Left colon (tissue), 2 donors: ENCODE results near the gene LRRC8B. TPM values are rescaled to one million over a fixed set of nuclear protein-coding genes. Genes with fewer than 3 reads are reported as not detected.
"Not testable (repeated sequence)": the region's sequence is repeated elsewhere in the genome, so short reads cannot be mapped to it uniquely, and the experiment has no call there.

ENCODE experiments used
- ATAC-seq: fragments of 200-7000 bp; cut with Tn5 transposase; one replicate; pipeline ENCODE4 v1.9.1; 2020; ENCODE audit warnings: mild to moderate bottlenecking, moderate library complexity
- DNase-seq, 2 donors: peaks; one replicate each; pipeline ENCODE4 v3.0.0-alpha.2; 2020
- intact Hi-C, 2 donors: fragments of 100-400 bp; cut with DNase I in 1 of 2; cut with micrococcal nuclease in 1 of 2; formaldehyde crosslinking; loops; one replicate each; pipeline versions ENCODE4 v1.11.2 to v1.14.0; 2022; cut with DNase I, micrococcal nuclease
- total RNA-seq, 2 donors: library from RNA; stranded (reverse); fragmentation: NEBNext Ultra II Directional; extraction: Animal tissue kit (Norgen Biotek cat#: 25700); gene quantifications; one replicate each; pipeline ENCODE4 v1.2.1, GENCODE V29; 2021
- donor health status: DM: no; HTN: no; CAD: no.
- donor health status: DM: yes; HTN: yes; CAD: no.

LRRC8B gene
- total RNA-seq, 2 donors from 2014 or later = 12.7 to 16.3 TPM

DNA sequence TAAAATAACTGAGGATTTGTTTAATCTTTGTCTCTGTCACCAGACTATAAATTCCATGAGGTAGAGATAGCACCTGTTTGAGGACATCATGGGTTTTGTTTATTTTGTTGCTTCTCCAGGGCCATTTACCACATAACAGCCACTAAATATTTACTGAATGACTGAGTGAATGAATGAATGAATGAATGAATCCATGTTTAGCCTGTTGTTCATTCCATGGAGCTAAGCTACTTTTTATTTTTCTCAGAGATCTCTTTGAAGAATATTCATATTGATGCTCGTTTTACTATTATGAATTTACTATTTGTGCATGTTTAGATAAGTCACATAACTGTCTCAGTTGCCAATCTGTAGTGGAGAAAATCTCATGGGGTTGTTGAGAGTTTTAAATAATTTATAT is 17.7 kb downstream of the LRRC8B start:
- ATAC-seq (no peak), DNase-seq (no peak)
- intact Hi-C loops = no loop called here

DNA sequence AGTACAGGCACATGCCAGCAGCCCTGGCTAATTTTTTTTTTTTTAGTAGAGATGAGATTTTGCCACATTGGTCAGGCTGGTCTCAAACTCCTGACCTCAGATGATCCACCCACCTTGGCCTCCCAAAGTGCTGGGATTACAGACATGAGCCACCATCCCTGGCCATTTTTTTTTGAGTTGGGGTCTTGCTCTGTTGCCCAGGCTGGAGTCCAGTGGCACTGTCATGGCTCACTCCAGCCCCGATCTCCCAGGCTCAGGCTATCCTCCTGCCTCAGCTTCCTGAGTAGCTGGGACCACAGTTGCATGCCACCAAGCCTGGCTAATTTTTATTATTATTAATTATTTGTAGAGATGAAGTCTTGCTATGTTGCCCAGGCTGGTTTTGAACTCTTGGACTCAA is 19.0 kb downstream of the LRRC8B start:
- intact Hi-C loops, ATAC-seq, DNase-seq: not testable (repeated sequence)

DNA sequence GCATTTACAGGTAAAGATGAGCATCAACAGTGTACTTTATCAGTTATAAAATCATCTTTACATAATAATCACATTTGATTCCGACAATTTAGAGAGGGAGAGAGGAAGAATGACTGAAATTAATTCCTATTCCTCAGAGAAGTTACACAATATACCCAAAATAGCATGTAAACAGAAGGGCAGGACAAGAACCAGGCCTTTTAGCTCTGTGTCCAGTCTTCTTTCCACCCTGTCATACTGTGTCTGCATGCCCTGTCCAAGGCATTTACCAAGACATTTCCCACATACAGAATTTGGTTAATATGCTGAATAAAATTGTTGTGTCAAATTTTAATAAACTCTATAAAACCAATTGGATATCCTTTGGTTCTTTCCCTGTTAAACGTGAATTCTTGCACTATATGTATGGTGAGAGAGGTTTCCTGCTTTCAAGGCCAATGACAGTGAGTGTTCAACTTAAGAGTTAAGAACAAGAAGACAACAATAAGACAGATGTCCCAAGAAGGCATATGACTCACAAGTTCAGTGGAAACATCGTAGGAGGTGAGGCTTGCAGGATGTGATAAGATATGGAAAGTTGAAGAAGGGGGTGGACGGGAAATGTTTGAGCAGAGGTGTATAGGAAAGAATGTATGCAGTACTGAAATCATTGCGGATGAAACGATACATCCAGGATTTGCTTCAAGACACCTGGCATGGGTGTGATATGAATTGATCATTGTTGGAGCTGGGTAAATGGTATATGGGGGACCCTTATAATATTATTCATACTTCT is 20.8 kb downstream of the LRRC8B start:
- intact Hi-C loops = no loop called here
- ATAC-seq = no peak
- DNase-seq = no peak

DNA sequence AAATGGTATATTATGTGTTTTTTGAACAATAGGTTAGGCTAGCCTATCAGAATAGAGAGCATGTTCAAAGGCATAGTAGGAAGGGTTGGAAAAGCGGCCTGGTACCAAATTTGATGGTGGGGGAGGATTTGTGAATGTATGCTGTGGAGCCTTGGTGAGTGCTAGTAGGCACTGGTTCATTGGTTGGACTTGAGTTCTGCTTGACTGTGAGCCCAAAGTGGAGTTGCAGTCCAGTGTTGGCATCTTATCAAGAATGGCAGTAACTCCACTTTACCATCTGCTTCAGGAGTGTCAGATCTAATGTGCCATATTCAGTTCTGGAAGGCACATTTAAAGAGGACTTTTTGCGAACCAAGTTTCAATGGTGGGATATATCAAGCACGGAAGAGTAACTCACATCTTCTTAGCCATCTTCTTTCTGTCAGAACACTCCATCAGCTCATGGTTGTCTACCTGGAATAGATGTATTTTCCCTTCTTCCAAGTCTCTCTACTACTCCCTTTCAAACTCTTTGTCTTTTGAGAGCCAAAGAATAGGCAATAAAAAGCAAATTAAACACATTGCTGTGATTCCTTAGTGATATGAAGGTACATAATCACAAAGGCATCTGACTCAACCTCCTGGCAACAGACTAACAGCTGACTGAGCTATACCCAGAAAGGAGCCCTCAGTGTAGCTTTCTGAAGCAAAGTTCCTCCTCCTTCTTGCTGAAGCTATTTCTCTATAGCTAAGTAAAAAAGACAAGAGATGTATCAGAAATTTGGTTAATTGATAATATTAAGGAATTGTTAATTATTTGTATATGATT is 21.7 kb downstream of the LRRC8B start:
- intact Hi-C loops = no loop called here

DNA sequence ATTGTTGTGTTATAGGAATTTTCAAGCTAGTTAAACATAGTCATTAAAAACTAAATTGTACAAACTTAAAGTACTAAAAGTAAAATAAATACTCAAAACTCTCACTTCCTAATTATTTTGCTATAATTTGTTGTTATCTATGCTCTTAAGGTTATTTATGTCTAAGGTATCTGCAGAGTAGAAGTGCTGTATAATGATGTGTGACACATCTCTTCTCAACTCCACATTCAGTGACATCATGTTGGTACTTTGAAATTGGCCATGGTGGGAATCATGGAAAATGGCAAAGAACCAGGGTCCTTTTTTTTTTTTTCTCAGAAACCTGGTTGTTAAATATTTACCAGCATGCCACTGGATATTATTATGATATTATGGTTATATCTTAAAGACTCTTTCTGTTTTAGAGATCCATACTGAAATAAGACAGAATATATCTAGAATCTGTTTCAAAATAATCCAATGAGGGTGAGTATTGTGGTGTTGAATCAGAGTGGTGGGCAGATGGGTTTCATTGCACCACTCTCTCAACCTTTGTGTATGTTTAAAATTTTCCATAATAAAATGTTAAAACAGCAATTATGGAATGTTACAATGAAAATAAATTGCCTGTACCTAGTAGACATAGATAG is 22.4 kb downstream of the LRRC8B start:
- intact Hi-C loops = no loop called here
- ATAC-seq = no peak

More for the DNA sequence above, 21.7 kb downstream of the LRRC8B start:
- DNase-seq = no peak
- ATAC-seq = peak; percentile 44

DNA sequence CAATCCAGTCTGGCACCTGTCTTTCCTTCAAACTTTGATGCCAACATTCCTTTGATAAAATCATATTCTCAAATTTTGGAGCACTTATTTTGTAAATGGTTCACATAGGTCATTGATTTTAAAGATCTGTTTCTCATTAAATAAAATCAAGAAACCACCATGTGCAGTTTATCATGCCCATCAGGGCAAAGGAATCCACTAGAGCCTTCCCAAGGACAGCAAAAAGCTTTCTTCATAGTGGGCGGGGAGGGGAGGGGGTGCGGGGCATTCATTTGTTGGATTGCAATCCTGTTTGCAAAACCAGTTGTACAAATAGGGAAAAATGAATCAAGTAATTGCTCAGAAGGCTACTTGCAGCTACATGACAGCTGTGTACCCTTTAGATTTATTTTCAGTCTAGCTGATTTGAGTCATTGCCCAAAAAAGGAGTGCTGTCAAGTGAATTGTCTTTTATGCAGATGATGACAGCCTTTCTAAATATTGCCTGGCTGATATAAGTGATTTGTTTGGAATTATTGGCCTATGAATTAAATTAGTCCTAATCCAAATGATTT is 23.0 kb downstream of the LRRC8B start:
- intact Hi-C loops = no loop called here
- DNase-seq (no peak), ATAC-seq (no peak)

More for the DNA sequence above, 22.4 kb downstream of the LRRC8B start:
- no peak for DNase-seq

DNA sequence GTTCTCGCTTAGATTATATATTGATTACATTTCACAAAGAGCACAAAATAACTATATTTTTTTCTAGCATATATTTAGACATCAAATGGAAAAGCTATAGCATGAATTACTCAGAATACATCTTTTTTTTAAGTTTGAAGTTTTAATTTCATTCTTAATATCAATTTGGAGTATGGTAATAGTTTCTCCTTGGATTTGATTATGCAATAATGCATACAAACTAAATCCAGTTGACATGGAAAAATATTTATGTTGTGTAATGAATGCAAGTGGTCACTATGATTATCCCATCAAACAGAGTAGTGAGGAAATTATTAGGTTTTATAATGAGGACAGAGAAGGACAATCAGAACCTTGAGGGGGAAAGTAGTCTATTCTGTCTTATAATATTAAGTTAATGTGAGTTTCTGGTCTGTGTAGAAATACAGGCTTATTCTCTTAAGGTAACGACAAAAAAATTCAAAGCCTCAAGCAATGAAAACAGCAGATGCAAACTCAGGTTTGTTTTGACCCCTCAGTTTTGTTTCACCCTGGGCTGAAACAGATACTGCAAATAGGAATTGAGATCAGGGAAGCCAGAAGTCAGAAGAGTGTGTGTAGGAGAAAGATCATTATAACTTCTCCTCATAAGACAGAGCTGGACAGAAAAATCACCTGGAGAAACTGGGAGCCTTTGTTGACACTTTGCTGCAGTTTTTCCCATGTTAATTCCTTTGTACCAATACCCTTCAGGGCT is 23.7 kb downstream of the LRRC8B start:
- ATAC-seq = no peak
- intact Hi-C loops = no loop called here
- no peak for DNase-seq

DNA sequence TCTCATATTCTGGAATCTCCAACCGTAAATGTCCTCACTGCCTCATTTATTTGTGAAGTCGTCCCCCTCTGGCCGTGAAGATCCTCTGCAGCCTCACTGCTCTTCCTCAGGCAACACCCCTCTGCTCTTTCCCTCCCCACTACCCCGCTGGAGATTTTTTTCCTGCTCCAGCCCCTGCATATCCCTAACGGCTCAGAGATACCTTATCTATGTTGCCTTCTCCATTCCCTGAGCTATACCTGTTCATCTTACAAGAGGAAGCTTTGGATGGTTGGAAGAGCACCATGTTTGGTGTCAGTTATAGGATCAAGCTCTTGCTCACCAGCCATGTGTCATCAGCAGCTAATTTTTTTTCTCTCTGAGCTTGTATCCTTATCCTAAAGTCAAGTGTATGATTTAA is 26.4 kb downstream of the LRRC8B start:
- no peak for ATAC-seq
- no peak for DNase-seq
- intact Hi-C loops = no loop called here

DNA sequence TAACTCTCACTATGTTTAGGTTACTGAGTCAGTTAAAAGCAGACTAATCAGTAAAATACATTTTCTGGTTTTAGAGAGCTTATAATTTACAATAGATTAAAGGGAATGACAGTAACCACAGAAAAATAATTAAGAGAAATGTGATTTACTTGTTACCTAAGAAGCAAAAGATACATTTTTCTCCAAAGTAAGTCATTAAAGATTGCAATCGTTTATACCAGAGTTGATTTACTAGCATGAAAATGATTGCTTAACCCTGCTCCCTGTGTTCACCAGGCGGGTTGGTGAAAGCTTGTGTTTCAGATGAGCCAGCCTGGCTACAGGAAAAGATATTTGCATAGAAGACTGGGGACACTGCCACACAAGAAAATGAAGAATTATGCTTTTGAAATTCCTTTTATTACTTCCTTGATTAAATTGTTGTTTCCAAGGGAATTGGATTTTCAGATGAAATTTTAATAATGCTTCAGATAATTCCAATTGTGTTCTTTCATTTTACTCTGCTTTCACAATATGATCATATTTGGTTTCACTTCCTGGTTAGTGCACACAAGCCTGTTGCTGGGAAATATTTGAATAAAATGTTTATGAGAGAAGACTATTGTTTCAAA is 27.9 kb downstream of the LRRC8B start:
- ATAC-seq (peak; percentile 88), DNase-seq (peak; percentile 10 to 30)
- intact Hi-C loops = no loop called here

DNA sequence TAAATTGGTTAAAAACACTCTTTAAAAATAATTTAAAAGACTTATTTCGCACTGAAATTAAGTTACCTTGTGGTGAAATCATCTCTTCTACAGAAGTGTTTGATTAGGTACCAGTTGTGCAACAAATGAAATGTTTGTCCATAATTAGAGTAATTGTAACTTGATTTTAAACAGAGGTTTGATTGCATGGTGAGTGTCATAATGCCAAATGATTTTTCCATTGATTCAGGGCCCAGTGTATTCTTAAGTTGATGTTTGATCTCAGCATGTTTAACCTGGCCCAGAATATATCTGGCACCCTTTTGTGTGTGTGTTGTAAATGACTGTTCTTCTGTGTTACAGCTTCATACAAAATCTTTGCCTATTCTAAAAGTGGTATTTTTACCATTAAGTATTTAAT is 28.5 kb downstream of the LRRC8B start:
- DNase-seq = no peak
- ATAC-seq = peak; percentile 35
- intact Hi-C loops = no loop called here

DNA sequence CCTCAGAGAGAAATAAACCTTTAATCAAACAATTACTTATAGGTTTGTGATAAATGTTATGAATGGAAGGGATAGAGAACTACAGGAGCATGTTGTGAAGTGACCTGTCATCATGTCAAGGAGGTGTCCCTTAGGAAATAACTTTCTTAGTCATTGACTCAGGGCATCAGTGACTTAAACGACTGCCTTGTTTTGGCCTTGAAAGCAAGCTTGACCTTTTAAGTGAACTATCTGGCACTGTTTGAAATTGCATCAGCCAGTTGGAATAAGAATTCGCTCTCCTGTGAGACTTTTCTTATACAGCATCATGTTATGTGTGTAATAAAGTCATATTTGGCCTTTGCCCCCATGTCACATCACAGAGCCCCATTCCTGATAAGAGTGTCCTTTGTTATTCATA is 30.9 kb downstream of the LRRC8B start:
- intact Hi-C loops = no loop called here
- no peak for DNase-seq

DNA sequence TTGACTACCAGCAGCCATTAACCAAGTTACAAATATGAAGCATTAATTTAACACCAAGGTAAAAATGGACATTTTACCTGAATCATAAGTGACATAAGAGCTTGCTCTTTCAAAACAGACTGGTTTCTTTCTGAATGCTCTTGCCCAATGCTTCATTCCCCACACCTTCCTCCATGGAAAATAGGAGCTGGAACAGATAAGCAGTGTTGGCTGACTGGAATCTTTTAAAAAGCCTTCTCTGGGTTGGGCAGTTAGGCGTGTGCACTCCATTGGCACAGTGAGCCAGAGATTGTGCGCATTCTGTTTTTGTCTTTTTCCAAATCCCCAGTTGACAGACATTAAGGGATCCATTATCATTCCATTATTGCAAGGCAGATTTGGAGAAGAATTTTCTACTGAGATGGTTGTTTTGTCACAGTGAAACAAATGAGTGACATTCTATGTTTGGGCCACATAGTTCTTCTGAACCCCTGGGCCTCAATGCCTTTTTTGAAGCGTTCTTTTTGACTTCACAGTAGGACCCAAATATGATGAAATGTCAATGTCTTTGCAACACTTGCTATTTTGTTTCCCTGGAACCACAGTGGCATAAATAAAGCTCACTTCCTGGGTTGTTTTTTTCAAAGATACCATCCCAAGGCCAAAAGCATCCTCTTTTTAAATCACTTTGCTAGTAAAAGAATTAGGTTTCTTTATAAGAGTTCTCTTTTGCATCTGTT is 32.3 kb downstream of the LRRC8B start:
- DNase-seq (no peak), ATAC-seq (no peak)
- intact Hi-C loops = no loop called here

More for the DNA sequence above, 30.9 kb downstream of the LRRC8B start:
- ATAC-seq = no peak

DNA sequence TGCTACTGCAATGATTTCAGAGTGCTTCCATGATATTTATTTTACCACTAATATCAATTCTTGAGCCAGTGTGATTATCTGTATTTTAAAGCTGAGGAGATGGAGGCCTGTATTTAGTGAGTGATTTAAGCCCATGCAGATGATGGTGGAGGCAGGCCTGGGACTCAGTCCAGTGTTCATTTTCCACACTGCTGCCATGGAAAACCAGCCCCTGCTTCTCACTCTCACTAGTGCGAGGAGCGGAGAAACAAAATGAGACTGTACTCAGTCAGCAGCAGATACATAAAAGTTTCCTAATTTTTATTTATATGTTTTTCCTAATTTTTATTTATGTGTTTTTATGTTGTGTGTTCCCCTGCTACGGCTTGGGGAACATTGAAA is 32.8 kb downstream of the LRRC8B start:
- DNase-seq (no peak), ATAC-seq (no peak)
- intact Hi-C loops = no loop called here

DNA sequence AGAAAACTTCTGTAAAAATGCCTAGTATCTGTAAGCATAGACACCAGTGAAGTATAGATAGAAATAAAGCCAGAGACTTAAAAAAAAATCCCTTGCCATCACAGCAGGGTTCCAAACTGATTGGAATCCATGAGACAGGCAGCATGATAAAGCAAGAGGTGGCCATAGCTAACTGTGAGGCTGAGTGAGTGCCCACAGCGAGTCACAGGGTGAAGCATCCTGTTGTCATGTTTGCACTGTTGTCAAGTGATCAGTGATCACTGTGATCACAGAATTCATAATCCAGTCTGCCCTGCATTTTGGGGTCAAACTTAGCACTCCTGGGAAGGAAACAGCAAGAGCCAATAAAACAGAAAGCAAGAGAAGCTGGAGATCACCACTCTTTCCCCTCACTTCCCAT is 33.3 kb downstream of the LRRC8B start:
- ATAC-seq (no peak), DNase-seq (no peak)
- intact Hi-C loops = no loop called here

DNA sequence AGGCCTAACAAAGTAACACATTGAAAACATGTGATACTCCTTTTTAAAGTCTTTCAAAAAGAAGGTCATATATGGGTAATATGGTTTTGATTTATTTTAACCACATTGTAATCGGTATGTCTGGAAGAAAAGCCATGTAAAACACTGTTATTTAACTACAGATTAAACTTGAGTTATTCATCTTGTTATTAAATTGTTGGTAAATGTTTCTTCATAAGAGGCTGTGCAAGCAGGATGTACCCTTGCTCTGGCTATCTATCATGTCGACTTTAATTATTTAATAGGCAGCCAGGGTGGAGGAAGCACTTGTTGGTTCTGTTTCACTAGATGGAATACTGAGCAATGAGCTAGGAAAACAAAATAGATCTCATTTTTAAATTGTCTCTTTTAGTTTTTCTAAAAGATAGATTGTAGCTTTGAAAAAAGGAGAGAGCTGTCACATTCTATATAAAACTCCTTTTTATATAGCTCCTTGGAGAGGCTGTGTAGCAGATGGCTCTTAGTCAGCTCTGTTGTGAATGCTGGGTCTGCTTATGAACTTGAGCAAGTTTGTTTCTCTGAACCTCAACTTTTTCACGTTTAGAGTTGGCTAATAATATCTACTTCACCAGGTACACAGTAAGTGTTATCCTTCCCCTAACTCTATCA is 39.5 kb downstream of the LRRC8B start:
- intact Hi-C loops = no loop called here
- ATAC-seq = no peak

DNA sequence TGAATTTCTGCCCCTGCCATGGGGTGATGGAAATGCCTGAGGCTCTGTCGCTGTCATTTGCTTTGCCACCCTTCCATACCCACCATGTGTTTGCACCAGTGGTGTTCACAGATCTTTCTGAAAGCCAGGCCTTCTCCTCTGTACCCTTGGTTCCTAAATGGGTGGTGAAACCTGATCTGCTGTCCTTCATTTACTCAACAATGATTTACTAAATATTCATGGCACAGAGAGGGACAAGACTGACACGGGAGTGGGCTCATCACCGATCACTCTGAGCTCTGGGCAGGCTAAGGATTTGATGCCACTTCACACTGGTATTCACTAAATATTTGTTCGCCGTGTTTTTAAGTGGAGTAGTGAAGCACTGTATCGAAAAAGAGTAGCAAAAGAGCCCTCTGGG is 40.9 kb downstream of the LRRC8B start:
- DNase-seq (no peak), ATAC-seq (no peak)
- intact Hi-C loops = no loop called here

More for the DNA sequence above, 39.5 kb downstream of the LRRC8B start:
- no peak for DNase-seq

DNA sequence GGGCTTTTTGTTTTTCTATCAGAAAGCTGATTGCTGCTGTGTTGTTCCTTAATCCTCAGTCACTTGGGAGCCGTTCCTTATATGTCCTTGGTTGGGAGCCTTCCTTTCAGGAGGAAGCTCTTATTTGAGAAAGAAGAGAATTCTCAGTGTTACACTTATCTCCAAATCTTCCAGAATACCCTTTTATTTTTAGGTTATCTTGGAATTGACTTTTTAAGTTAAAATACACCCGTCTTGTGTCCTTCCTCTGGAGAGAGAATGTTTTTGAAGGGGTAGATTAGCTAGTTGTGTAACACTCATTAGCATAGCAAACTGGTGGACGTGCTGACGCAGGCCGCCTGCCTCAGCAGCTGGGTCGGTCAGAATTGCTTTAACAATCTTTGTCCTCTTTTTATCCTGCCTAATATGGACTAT is 42.1 kb downstream of the LRRC8B start:
- peak; percentile 13 to 27 for DNase-seq
- intact Hi-C loops = no loop called here
- ATAC-seq = no peak
